DOHH2 (cell line): ENCODE measurements around the gene TYROBP.

ENCODE experiments used
- H3F3A ChIP-seq: fragments of 200-600 bp; sonication (generic), shearing (Covaris generic); 2 replicates; pipeline ENCODE4 v1.6.0; 2016; ENCODE audit warnings: antibody characterized with exemption, mild to moderate bottlenecking; ENCODE audit not compliant: control insufficient read depth, insufficient read depth
- H3K27ac ChIP-seq: fragments of 200-600 bp; sonication (generic); 2 replicates; pipeline ENCODE4 v1.5.1; 2014; ENCODE audit warnings: low read depth, mild to moderate bottlenecking, low read length, moderate library complexity
- H3K27me3 ChIP-seq: fragments of 200-600 bp; sonication (generic); 2 replicates; pipeline ENCODE4 v1.6.1; 2014; ENCODE audit warnings: mild to moderate bottlenecking, low read length, mixed read lengths; ENCODE audit not compliant: control insufficient read depth
- H3K36me3 ChIP-seq: fragments of 200-600 bp; sonication (generic); 2 replicates; pipeline ENCODE4 v1.6.1; 2014; ENCODE audit warnings: mild to moderate bottlenecking, low read length, moderate library complexity, mixed read lengths; ENCODE audit not compliant: control insufficient read depth
- H3K4me1 ChIP-seq: fragments of 200-600 bp; sonication (generic); 2 replicates; pipeline ENCODE4 v1.6.1; 2014; ENCODE audit warnings: mild to moderate bottlenecking, low read length, mixed read lengths; ENCODE audit not compliant: control insufficient read depth
- H3K4me2 ChIP-seq: fragments of 200-600 bp; sonication (generic); 2 replicates; pipeline ENCODE4 v1.6.0; 2014; ENCODE audit warnings: mild to moderate bottlenecking, low read length, moderate library complexity
- H3K4me3 ChIP-seq: fragments of 200-600 bp; sonication (generic); 2 replicates; pipeline ENCODE4 v1.5.1; 2014; ENCODE audit warnings: mild to moderate bottlenecking, low read length, mixed read lengths
- H3K79me2 ChIP-seq: fragments of 200-600 bp; sonication (generic); 2 replicates; pipeline ENCODE4 v1.6.1; 2014; ENCODE audit warnings: mild to moderate bottlenecking, low read length, mixed read lengths; ENCODE audit not compliant: control insufficient read depth
- H3K9me2 ChIP-seq: fragments of 200-600 bp; sonication (generic); replicated peaks from 2 replicates; pipeline ENCODE4 v1.6.1; 2014; ENCODE audit warnings: mild to moderate bottlenecking, low read length, mixed read lengths; ENCODE audit not compliant: control insufficient read depth
- H3K9me3 ChIP-seq: fragments of 200-600 bp; sonication (generic); 2 replicates; pipeline ENCODE4 v1.6.1; 2014; ENCODE audit warnings: antibody characterized with exemption, low read length, mixed read lengths; ENCODE audit not compliant: control insufficient read depth, insufficient read depth
- H4K20me1 ChIP-seq: fragments of 200-600 bp; sonication (generic); 2 replicates; pipeline ENCODE4 v1.6.0; 2014; ENCODE audit warnings: low read depth, mild to moderate bottlenecking, antibody characterized with exemption, low read length, moderate library complexity; ENCODE audit not compliant: control insufficient read depth, insufficient read depth
- EZH2phosphoT487 ChIP-seq: fragments of 200-600 bp; sonication (generic); IDR thresholded peaks from 2 replicates; pipeline ENCODE4 v1.6.1; 2017; ENCODE audit warnings: borderline replicate concordance, mild to moderate bottlenecking, antibody characterized with exemption, low read length, moderate library complexity, mixed read lengths
- TF ChIP-seq, protein P1 (sequence below): fragments of 200-600 bp; sonication (generic); IDR thresholded peaks from one replicate; pipeline ENCODE4 v1.5.1; 2014; ENCODE audit warnings: antibody characterized with exemption, mild to moderate bottlenecking, low read depth, low read length; ENCODE audit not compliant: poor library complexity, severe bottlenecking

The TYROBP gene

GRCh38 chr19:35860818-35861639 lies 47.1 kb downstream of the TYROBP start:
- no peaks in the 10 kb centered on the region for H3K9me2 ChIP-seq
- H3K9me3 ChIP-seq: no peaks in the 10 kb centered on the region
- peaks cover 15% of the 10 kb centered on the region for H3K4me1 ChIP-seq
- H3K79me2 ChIP-seq: no peaks in the 10 kb centered on the region
- H4K20me1 ChIP-seq: no peaks in the 10 kb centered on the region
- H3K36me3 ChIP-seq: no peaks in the 10 kb centered on the region
- TF ChIP-seq EZH2phosphoT487: no peak
- TF ChIP-seq, protein P1, sequence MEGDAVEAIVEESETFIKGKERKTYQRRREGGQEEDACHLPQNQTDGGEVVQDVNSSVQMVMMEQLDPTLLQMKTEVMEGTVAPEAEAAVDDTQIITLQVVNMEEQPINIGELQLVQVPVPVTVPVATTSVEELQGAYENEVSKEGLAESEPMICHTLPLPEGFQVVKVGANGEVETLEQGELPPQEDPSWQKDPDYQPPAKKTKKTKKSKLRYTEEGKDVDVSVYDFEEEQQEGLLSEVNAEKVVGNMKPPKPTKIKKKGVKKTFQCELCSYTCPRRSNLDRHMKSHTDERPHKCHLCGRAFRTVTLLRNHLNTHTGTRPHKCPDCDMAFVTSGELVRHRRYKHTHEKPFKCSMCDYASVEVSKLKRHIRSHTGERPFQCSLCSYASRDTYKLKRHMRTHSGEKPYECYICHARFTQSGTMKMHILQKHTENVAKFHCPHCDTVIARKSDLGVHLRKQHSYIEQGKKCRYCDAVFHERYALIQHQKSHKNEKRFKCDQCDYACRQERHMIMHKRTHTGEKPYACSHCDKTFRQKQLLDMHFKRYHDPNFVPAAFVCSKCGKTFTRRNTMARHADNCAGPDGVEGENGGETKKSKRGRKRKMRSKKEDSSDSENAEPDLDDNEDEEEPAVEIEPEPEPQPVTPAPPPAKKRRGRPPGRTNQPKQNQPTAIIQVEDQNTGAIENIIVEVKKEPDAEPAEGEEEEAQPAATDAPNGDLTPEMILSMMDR: no peak
- no peak overlapping the region for H3K4me2 ChIP-seq
- H3F3A ChIP-seq: no peaks in the 10 kb centered on the region
- H3K4me3 ChIP-seq: no peak overlapping the region
- H3K27me3 ChIP-seq: peaks cover 2% of the 10 kb centered on the region
- no peak overlapping the region for H3K27ac ChIP-seq

DNA sequence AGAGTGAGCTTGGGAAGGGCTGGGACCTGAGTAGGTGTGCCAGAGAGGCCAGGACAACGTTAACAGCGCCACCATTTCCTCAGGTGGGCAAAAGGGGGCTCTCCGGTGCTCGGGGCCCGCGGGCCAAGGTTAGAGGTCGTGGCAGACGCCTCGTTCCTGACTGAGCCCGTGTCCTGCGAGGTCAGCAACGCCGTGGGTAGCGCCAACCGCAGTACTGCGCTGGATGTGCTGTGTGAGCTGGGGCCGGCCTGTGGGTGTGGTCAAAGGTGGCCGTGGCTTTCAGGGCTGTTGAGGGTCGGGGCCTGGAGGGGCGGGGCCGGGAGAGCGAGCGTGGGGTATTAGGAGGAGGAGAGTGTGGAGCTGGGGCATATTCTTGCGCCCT lies 47.7 kb downstream of the TYROBP start:
- H3K79me2 ChIP-seq: no peaks in the 10 kb centered on the region
- no peak overlapping the region for H3K4me2 ChIP-seq
- no peak overlapping the region for H3K4me3 ChIP-seq
- no peaks in the 10 kb centered on the region for H3K9me3 ChIP-seq
- H3K27ac ChIP-seq: no peak overlapping the region
- no peaks in the 10 kb centered on the region for H4K20me1 ChIP-seq
- peaks cover 20% of the 10 kb centered on the region for H3K4me1 ChIP-seq
- no peaks in the 10 kb centered on the region for H3F3A ChIP-seq
- no peaks in the 10 kb centered on the region for H3K9me2 ChIP-seq
- H3K27me3 ChIP-seq: peaks cover 7% of the 10 kb centered on the region
- no peak for TF ChIP-seq EZH2phosphoT487
- TF ChIP-seq, protein P1: no peak
- no peaks in the 10 kb centered on the region for H3K36me3 ChIP-seq

- H3K79me2 ChIP-seq: no peaks in the 10 kb centered on the region
- TF ChIP-seq, protein P1: no peak
- no peak for TF ChIP-seq EZH2phosphoT487
- no peaks in the 10 kb centered on the region for H3K9me2 ChIP-seq
- no peak overlapping the region for H3K4me3 ChIP-seq
- H3K4me2 ChIP-seq: no peak overlapping the region
- H3K27ac ChIP-seq: no peak overlapping the region
- peaks cover 11% of the 10 kb centered on the region for H3K27me3 ChIP-seq
- no peaks in the 10 kb centered on the region for H3K9me3 ChIP-seq
- H3K36me3 ChIP-seq: no peaks in the 10 kb centered on the region
- peaks cover 20% of the 10 kb centered on the region for H3K4me1 ChIP-seq
- H3F3A ChIP-seq: no peaks in the 10 kb centered on the region
- no peaks in the 10 kb centered on the region for H4K20me1 ChIP-seq
Measured at GRCh38 chr19:35859414-35859813, 48.7 kb downstream of the TYROBP start.
